HEK293 (cell line): ENCODE data around the gene ADAMTS14.

Experiments
- CTCF ChIP-seq: fragments of 450-650 bp; formaldehyde crosslinking; IDR thresholded peaks from 2 replicates; pipeline ENCODE4 v1.5.1; 2016; ENCODE audit warnings: missing biosample characterization, missing genetic modification characterization
- ELK4 ChIP-seq: IDR thresholded peaks from 2 replicates; pipeline ENCODE4 v1.6.1; 2011; ENCODE audit warnings: mild to moderate bottlenecking, low read depth, low read length, borderline replicate concordance
- KLF1 ChIP-seq: fragments of 450-650 bp; formaldehyde crosslinking; IDR thresholded peaks from 2 replicates; pipeline ENCODE4 v1.5.1; 2016; ENCODE audit warnings: missing biosample characterization, missing genetic modification characterization
- PBX3 ChIP-seq: sonication (generic); formaldehyde crosslinking; IDR thresholded peaks from 2 replicates; pipeline ENCODE4 v1.8.1; 2022; ENCODE audit warnings: mild to moderate bottlenecking, moderate library complexity, missing genetic modification reagents
- TSHZ1 ChIP-seq: fragments of 450-650 bp; formaldehyde crosslinking; IDR thresholded peaks from 2 replicates; pipeline ENCODE4 v1.5.1; 2016; ENCODE audit warnings: missing biosample characterization, missing genetic modification characterization, borderline replicate concordance
- YY1 ChIP-seq: fragments of 450-650 bp; formaldehyde crosslinking; IDR thresholded peaks from 2 replicates; pipeline ENCODE4 v1.5.1; 2018; ENCODE audit warnings: missing biosample characterization, missing genetic modification characterization
- ZNF239 ChIP-seq: fragments of 450-650 bp; formaldehyde crosslinking; IDR thresholded peaks from 2 replicates; pipeline ENCODE4 v1.5.1; 2016; ENCODE audit warnings: missing biosample characterization, missing genetic modification characterization
- ZNF501 ChIP-seq: fragments of 450-650 bp; formaldehyde crosslinking; IDR thresholded peaks from 2 replicates; pipeline ENCODE4 v1.5.1; 2016; ENCODE audit warnings: missing biosample characterization, missing genetic modification characterization

GRCh38 chr10:70672165-70673042 is at the start of gene ADAMTS14:
- no peak for TF ChIP-seq KLF1 (tag by site-specific recombination)
- no peak for TF ChIP-seq CTCF
- TF ChIP-seq ZNF501 (tag by site-specific recombination), result no peak
- no peak for TF ChIP-seq TSHZ1
- TF ChIP-seq ZNF239 (tag by site-specific recombination), result no peak
- TF ChIP-seq ELK4, result no peak
- no peak for TF ChIP-seq YY1
- TF ChIP-seq PBX3, result no peak
